Measurements from ENCODE around the gene HMGB1.
A peak's percentile ranks its signal among the peaks of the same experiment; 100 is the strongest.

HMGB1 gene

GRCh38 chr13:30465593-30466357 lies at the start of gene HMGB1:
HMGB1 (minus strand) TSS chr13:30465936; CDS start chr13:30463680, 2,256 bp downstream.
- peaks cover 14 to 15% of the 10 kb centered on the region in 2 donors for H3K36me3 ChIP-seq (ENCODE audit: control insufficient read depth in 2 of 2, insufficient read depth in 2 of 2, low read length in 2 of 2)
- peaks cover 9 to 20% of the 10 kb centered on the region in 2 donors for H3K4me1 ChIP-seq (ENCODE audit: control insufficient read depth in 2 of 2, insufficient read depth in 2 of 2, low read length in 2 of 2)
- peak within 1 kb of the TSS; percentile 98 to 99 for H3K27ac ChIP-seq (ENCODE audit: low read depth in 2 of 2, low read length in 2 of 2)
- H3K4me3 ChIP-seq (ENCODE audit: low read length in 2 of 2), result peak within 1 kb of the TSS; percentile 75 to 76
- no peaks in the 10 kb centered on the region for H3K27me3 ChIP-seq (ENCODE audit: control insufficient read depth in 2 of 2, insufficient read depth in 2 of 2, low read length in 2 of 2)
- peak within 1 kb of the TSS; percentile 85 to 95 for H3K9ac ChIP-seq (ENCODE audit: low read depth in 1 of 2, low read length in 2 of 2)
- H3K9me3 ChIP-seq (ENCODE audit: control insufficient read depth in 2 of 2, low read length in 2 of 2), result no peaks in the 10 kb centered on the region

- H3K27ac ChIP-seq (ENCODE audit: low read depth in 2 of 2, low read length in 2 of 2), result no peak overlapping the region
- no peaks in the 10 kb centered on the region for H3K36me3 ChIP-seq (ENCODE audit: control insufficient read depth in 2 of 2, insufficient read depth in 2 of 2, low read length in 2 of 2)
- no peaks in the 10 kb centered on the region for H3K4me1 ChIP-seq (ENCODE audit: control insufficient read depth in 2 of 2, insufficient read depth in 2 of 2, low read length in 2 of 2)
- no peaks in the 10 kb centered on the region for H3K27me3 ChIP-seq (ENCODE audit: control insufficient read depth in 2 of 2, insufficient read depth in 2 of 2, low read length in 2 of 2)
- no peaks in the 10 kb centered on the region for H3K9me3 ChIP-seq (ENCODE audit: control insufficient read depth in 2 of 2, low read length in 2 of 2)
- H3K9ac ChIP-seq (ENCODE audit: low read depth in 1 of 2, low read length in 2 of 2), result no peak overlapping the region
- H3K4me3 ChIP-seq (ENCODE audit: low read length in 2 of 2), result no peak overlapping the region
These were observed 45.2 kb upstream of the HMGB1 start for GRCh38 chr13:30510811-30511371.

- Histone ChIP-seq H3K9me3 (ENCODE audit: control insufficient read depth in 2 of 2, low read length in 2 of 2) (no peaks in the 10 kb centered on the region), H3K27ac (ENCODE audit: low read depth in 2 of 2, low read length in 2 of 2) (no peak overlapping the region), H3K36me3 (ENCODE audit: control insufficient read depth in 2 of 2, insufficient read depth in 2 of 2, low read length in 2 of 2) (no peaks in the 10 kb centered on the region), H3K4me3 (ENCODE audit: low read length in 2 of 2) (no peak overlapping the region), H3K4me1 (ENCODE audit: control insufficient read depth in 2 of 2, insufficient read depth in 2 of 2, low read length in 2 of 2) (no peaks in the 10 kb centered on the region), H3K27me3 (ENCODE audit: control insufficient read depth in 2 of 2, insufficient read depth in 2 of 2, low read length in 2 of 2) (no peaks in the 10 kb centered on the region), H3K9ac (ENCODE audit: low read depth in 1 of 2, low read length in 2 of 2) (no peak overlapping the region)
These were observed 44.4 kb upstream of the HMGB1 start for GRCh38 chr13:30510091-30510490.

- Histone ChIP-seq H3K36me3 (ENCODE audit: control insufficient read depth in 2 of 2, insufficient read depth in 2 of 2, low read length in 2 of 2) (no peaks in the 10 kb centered on the region), H3K9me3 (ENCODE audit: control insufficient read depth in 2 of 2, low read length in 2 of 2) (no peaks in the 10 kb centered on the region), H3K27me3 (ENCODE audit: control insufficient read depth in 2 of 2, insufficient read depth in 2 of 2, low read length in 2 of 2) (no peaks in the 10 kb centered on the region), H3K4me3 (ENCODE audit: low read length in 2 of 2) (no peak overlapping the region), H3K27ac (ENCODE audit: low read depth in 2 of 2, low read length in 2 of 2) (no peak overlapping the region), H3K9ac (ENCODE audit: low read depth in 1 of 2, low read length in 2 of 2) (no peak overlapping the region), H3K4me1 (ENCODE audit: control insufficient read depth in 2 of 2, insufficient read depth in 2 of 2, low read length in 2 of 2) (no peaks in the 10 kb centered on the region)
These were observed 43.7 kb upstream of the HMGB1 start for GRCh38 chr13:30509254-30510050.

- Histone ChIP-seq H3K36me3 (ENCODE audit: control insufficient read depth in 2 of 2, insufficient read depth in 2 of 2, low read length in 2 of 2) (no peaks in the 10 kb centered on the region), H3K9ac (ENCODE audit: low read depth in 1 of 2, low read length in 2 of 2) (no peak overlapping the region), H3K4me3 (ENCODE audit: low read length in 2 of 2) (no peak overlapping the region), H3K9me3 (ENCODE audit: control insufficient read depth in 2 of 2, low read length in 2 of 2) (no peaks in the 10 kb centered on the region), H3K27ac (ENCODE audit: low read depth in 2 of 2, low read length in 2 of 2) (no peak overlapping the region), H3K4me1 (ENCODE audit: control insufficient read depth in 2 of 2, insufficient read depth in 2 of 2, low read length in 2 of 2) (no peaks in the 10 kb centered on the region), H3K27me3 (ENCODE audit: control insufficient read depth in 2 of 2, insufficient read depth in 2 of 2, low read length in 2 of 2) (no peaks in the 10 kb centered on the region)
These were observed 38.3 kb upstream of the HMGB1 start for GRCh38 chr13:30504081-30504480.

- H3K9ac ChIP-seq (ENCODE audit: low read depth in 1 of 2, low read length in 2 of 2), result no peak overlapping the region
- H3K4me1 ChIP-seq (ENCODE audit: control insufficient read depth in 2 of 2, insufficient read depth in 2 of 2, low read length in 2 of 2), result no peaks in the 10 kb centered on the region
- no peak overlapping the region for H3K4me3 ChIP-seq (ENCODE audit: low read length in 2 of 2)
- no peak overlapping the region for H3K27ac ChIP-seq (ENCODE audit: low read depth in 2 of 2, low read length in 2 of 2)
- no peaks in the 10 kb centered on the region for H3K36me3 ChIP-seq (ENCODE audit: control insufficient read depth in 2 of 2, insufficient read depth in 2 of 2, low read length in 2 of 2)
- H3K27me3 ChIP-seq (ENCODE audit: control insufficient read depth in 2 of 2, insufficient read depth in 2 of 2, low read length in 2 of 2), result no peaks in the 10 kb centered on the region
- no peaks in the 10 kb centered on the region for H3K9me3 ChIP-seq (ENCODE audit: control insufficient read depth in 2 of 2, low read length in 2 of 2)
These were observed 36.5 kb upstream of the HMGB1 start for GRCh38 chr13:30502237-30502636.

- no peaks in the 10 kb centered on the region for H3K36me3 ChIP-seq (ENCODE audit: control insufficient read depth in 2 of 2, insufficient read depth in 2 of 2, low read length in 2 of 2)
- H3K4me3 ChIP-seq (ENCODE audit: low read length in 2 of 2), result no peak overlapping the region
- H3K27ac ChIP-seq (ENCODE audit: low read depth in 2 of 2, low read length in 2 of 2), result no peak overlapping the region
- H3K9ac ChIP-seq (ENCODE audit: low read depth in 1 of 2, low read length in 2 of 2), result no peak overlapping the region
- no peaks in the 10 kb centered on the region for H3K9me3 ChIP-seq (ENCODE audit: control insufficient read depth in 2 of 2, low read length in 2 of 2)
- H3K27me3 ChIP-seq (ENCODE audit: control insufficient read depth in 2 of 2, insufficient read depth in 2 of 2, low read length in 2 of 2), result no peaks in the 10 kb centered on the region
- no peaks in the 10 kb centered on the region for H3K4me1 ChIP-seq (ENCODE audit: control insufficient read depth in 2 of 2, insufficient read depth in 2 of 2, low read length in 2 of 2)
These were observed 33.6 kb upstream of the HMGB1 start for GRCh38 chr13:30499338-30499737.

- H3K4me3 ChIP-seq (ENCODE audit: low read length in 2 of 2), result no peak overlapping the region
- no peaks in the 10 kb centered on the region for H3K4me1 ChIP-seq (ENCODE audit: control insufficient read depth in 2 of 2, insufficient read depth in 2 of 2, low read length in 2 of 2)
- H3K9ac ChIP-seq (ENCODE audit: low read depth in 1 of 2, low read length in 2 of 2), result no peak overlapping the region
- H3K27ac ChIP-seq (ENCODE audit: low read depth in 2 of 2, low read length in 2 of 2), result no peak overlapping the region
- H3K36me3 ChIP-seq (ENCODE audit: control insufficient read depth in 2 of 2, insufficient read depth in 2 of 2, low read length in 2 of 2), result no peaks in the 10 kb centered on the region
- H3K27me3 ChIP-seq (ENCODE audit: control insufficient read depth in 2 of 2, insufficient read depth in 2 of 2, low read length in 2 of 2), result no peaks in the 10 kb centered on the region
- no peaks in the 10 kb centered on the region for H3K9me3 ChIP-seq (ENCODE audit: control insufficient read depth in 2 of 2, low read length in 2 of 2)
These were observed 30.4 kb upstream of the HMGB1 start for GRCh38 chr13:30496147-30496546.

GRCh38 chr13:30495746-30496145 lies 30.0 kb upstream of the HMGB1 start:
- Histone ChIP-seq H3K27me3 (ENCODE audit: control insufficient read depth in 2 of 2, insufficient read depth in 2 of 2, low read length in 2 of 2) (no peaks in the 10 kb centered on the region), H3K4me3 (ENCODE audit: low read length in 2 of 2) (no peak overlapping the region), H3K27ac (ENCODE audit: low read depth in 2 of 2, low read length in 2 of 2) (no peak overlapping the region), H3K9ac (ENCODE audit: low read depth in 1 of 2, low read length in 2 of 2) (no peak overlapping the region), H3K9me3 (ENCODE audit: control insufficient read depth in 2 of 2, low read length in 2 of 2) (no peaks in the 10 kb centered on the region), H3K4me1 (ENCODE audit: control insufficient read depth in 2 of 2, insufficient read depth in 2 of 2, low read length in 2 of 2) (no peaks in the 10 kb centered on the region), H3K36me3 (ENCODE audit: control insufficient read depth in 2 of 2, insufficient read depth in 2 of 2, low read length in 2 of 2) (no peaks in the 10 kb centered on the region)

All from mucosa of rectum (tissue), 2 donors.